ENCODE measurements around the gene VSX2. TPM values are rescaled to one million over a fixed set of nuclear protein-coding genes. Genes with fewer than 3 reads are reported as not detected.

VSX2 gene
- total and polyA plus RNA-seq, 2 donors (not counting 1 experiment from before 2014, with no cell fraction given): not detected

DNA sequence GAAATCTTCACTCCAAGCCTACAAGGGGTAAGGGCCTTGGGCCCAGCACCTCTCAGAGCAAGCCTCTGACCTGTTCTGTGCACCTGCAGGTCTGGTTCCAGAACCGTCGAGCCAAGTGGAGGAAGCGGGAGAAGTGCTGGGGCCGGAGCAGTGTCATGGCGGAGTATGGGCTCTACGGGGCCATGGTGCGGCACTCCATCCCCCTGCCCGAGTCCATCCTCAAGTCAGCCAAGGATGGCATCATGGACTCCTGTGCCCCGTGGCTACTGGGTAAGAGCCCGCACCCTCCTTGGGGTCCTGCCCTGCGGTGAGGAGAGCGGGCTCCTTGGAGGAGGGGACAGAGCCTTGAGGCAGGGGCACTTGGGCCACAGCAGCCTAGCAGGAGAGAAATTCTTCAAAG is 20.3 kb downstream of the VSX2 start:
- H3K27me3 ChIP-seq (ENCODE audit: control insufficient read depth, insufficient read depth, low read length): peaks cover 15% of the 10 kb centered on the region

GRCh38 chr14:74260525-74261233 is 21.4 kb downstream of the VSX2 start:
- no peaks in the 10 kb centered on the region for H4K20me1 ChIP-seq (ENCODE audit: control insufficient read depth, extremely low read depth, insufficient read depth, low read length)
- no peaks in the 10 kb centered on the region for H3K9me3 ChIP-seq (ENCODE audit: control insufficient read depth, insufficient read depth, low read depth, low read length)
- TF ChIP-seq, protein P1, sequence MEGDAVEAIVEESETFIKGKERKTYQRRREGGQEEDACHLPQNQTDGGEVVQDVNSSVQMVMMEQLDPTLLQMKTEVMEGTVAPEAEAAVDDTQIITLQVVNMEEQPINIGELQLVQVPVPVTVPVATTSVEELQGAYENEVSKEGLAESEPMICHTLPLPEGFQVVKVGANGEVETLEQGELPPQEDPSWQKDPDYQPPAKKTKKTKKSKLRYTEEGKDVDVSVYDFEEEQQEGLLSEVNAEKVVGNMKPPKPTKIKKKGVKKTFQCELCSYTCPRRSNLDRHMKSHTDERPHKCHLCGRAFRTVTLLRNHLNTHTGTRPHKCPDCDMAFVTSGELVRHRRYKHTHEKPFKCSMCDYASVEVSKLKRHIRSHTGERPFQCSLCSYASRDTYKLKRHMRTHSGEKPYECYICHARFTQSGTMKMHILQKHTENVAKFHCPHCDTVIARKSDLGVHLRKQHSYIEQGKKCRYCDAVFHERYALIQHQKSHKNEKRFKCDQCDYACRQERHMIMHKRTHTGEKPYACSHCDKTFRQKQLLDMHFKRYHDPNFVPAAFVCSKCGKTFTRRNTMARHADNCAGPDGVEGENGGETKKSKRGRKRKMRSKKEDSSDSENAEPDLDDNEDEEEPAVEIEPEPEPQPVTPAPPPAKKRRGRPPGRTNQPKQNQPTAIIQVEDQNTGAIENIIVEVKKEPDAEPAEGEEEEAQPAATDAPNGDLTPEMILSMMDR (conservative IDR thresholded peaks at IDR 0.05 in 1 of 2, IDR thresholded peaks at IDR 0.05 in 1 of 2; ENCODE audit: low read depth in 1 of 2, low read length in 2 of 2): no peak
- TF ChIP-seq EZH2 (IDR thresholded peaks at IDR 0.05; ENCODE audit: low read length, missing control alignments): no peak
- peaks cover 15% of the 10 kb centered on the region for H3K27me3 ChIP-seq (ENCODE audit: control insufficient read depth, insufficient read depth, low read length)
- H3K79me2 ChIP-seq (ENCODE audit: control insufficient read depth, insufficient read depth, low read length): no peaks in the 10 kb centered on the region
- no peaks in the 10 kb centered on the region for H3K36me3 ChIP-seq (ENCODE audit: control insufficient read depth, insufficient read depth, low read length)
- H3K27ac ChIP-seq (ENCODE audit: insufficient read depth, low read length): no peak overlapping the region
- H3K4me3 ChIP-seq (replicated peaks in 1 of 4; ENCODE audit: control extremely low read depth in 1 of 4, insufficient read depth in 1 of 4, low read depth in 3 of 4, low read length in 4 of 4): no peak overlapping the region
- H3K4me2 ChIP-seq (ENCODE audit: extremely low read depth, insufficient read depth, low read length): no peak overlapping the region
- H3K9ac ChIP-seq (ENCODE audit: insufficient read depth, low read length): no peak overlapping the region
- H3K4me1 ChIP-seq (ENCODE audit: control insufficient read depth, extremely low read depth, insufficient read depth, low read length): no peaks in the 10 kb centered on the region
- no peak for DNase-seq (ENCODE audit: low read depth in 2 of 2)
- no peak overlapping the region for H2AFZ ChIP-seq (ENCODE audit: low read length)

More for the DNA sequence above, 20.3 kb downstream of the VSX2 start:
- TF ChIP-seq, protein P1 (conservative IDR thresholded peaks at IDR 0.05 in 1 of 2, IDR thresholded peaks at IDR 0.05 in 1 of 2; ENCODE audit: low read depth in 1 of 2, low read length in 2 of 2): no peak
- TF ChIP-seq EZH2 (IDR thresholded peaks at IDR 0.05; ENCODE audit: low read length, missing control alignments): no peak
- Histone ChIP-seq H3K27ac (ENCODE audit: insufficient read depth, low read length) (no peak overlapping the region), H2AFZ (ENCODE audit: low read length) (no peak overlapping the region), H4K20me1 (ENCODE audit: control insufficient read depth, extremely low read depth, insufficient read depth, low read length) (no peaks in the 10 kb centered on the region), H3K4me3 (replicated peaks in 1 of 4; ENCODE audit: control extremely low read depth in 1 of 4, insufficient read depth in 1 of 4, low read depth in 3 of 4, low read length in 4 of 4) (no peak overlapping the region), H3K4me2 (ENCODE audit: extremely low read depth, insufficient read depth, low read length) (no peak overlapping the region), H3K9ac (ENCODE audit: insufficient read depth, low read length) (no peak overlapping the region), H3K9me3 (ENCODE audit: control insufficient read depth, insufficient read depth, low read depth, low read length) (no peaks in the 10 kb centered on the region), H3K36me3 (ENCODE audit: control insufficient read depth, insufficient read depth, low read length) (no peaks in the 10 kb centered on the region), H3K79me2 (ENCODE audit: control insufficient read depth, insufficient read depth, low read length) (no peaks in the 10 kb centered on the region), H3K4me1 (ENCODE audit: control insufficient read depth, extremely low read depth, insufficient read depth, low read length) (no peaks in the 10 kb centered on the region)
- DNase-seq (ENCODE audit: low read depth in 2 of 2): no peak

GRCh38 chr14:74261288-74261687 is 22.0 kb downstream of the VSX2 start:
- no peak overlapping the region for H3K4me2 ChIP-seq (ENCODE audit: extremely low read depth, insufficient read depth, low read length)
- peaks cover 14% of the 10 kb centered on the region for H3K27me3 ChIP-seq (ENCODE audit: control insufficient read depth, insufficient read depth, low read length)
- no peaks in the 10 kb centered on the region for H4K20me1 ChIP-seq (ENCODE audit: control insufficient read depth, extremely low read depth, insufficient read depth, low read length)
- H3K4me3 ChIP-seq (replicated peaks in 1 of 4; ENCODE audit: control extremely low read depth in 1 of 4, insufficient read depth in 1 of 4, low read depth in 3 of 4, low read length in 4 of 4): no peak overlapping the region
- DNase-seq (ENCODE audit: low read depth in 2 of 2): no peak
- H3K27ac ChIP-seq (ENCODE audit: insufficient read depth, low read length): no peak overlapping the region
- no peak for TF ChIP-seq EZH2 (IDR thresholded peaks at IDR 0.05; ENCODE audit: low read length, missing control alignments)
- TF ChIP-seq, protein P1 (conservative IDR thresholded peaks at IDR 0.05 in 1 of 2, IDR thresholded peaks at IDR 0.05 in 1 of 2; ENCODE audit: low read depth in 1 of 2, low read length in 2 of 2): no peak
- no peaks in the 10 kb centered on the region for H3K36me3 ChIP-seq (ENCODE audit: control insufficient read depth, insufficient read depth, low read length)
- no peaks in the 10 kb centered on the region for H3K79me2 ChIP-seq (ENCODE audit: control insufficient read depth, insufficient read depth, low read length)
- no peak overlapping the region for H2AFZ ChIP-seq (ENCODE audit: low read length)
- H3K4me1 ChIP-seq (ENCODE audit: control insufficient read depth, extremely low read depth, insufficient read depth, low read length): no peaks in the 10 kb centered on the region
- H3K9ac ChIP-seq (ENCODE audit: insufficient read depth, low read length): no peak overlapping the region
- H3K9me3 ChIP-seq (ENCODE audit: control insufficient read depth, insufficient read depth, low read depth, low read length): no peaks in the 10 kb centered on the region
